ENCODE results near the gene HDAC9.

HDAC9 gene

DNA sequence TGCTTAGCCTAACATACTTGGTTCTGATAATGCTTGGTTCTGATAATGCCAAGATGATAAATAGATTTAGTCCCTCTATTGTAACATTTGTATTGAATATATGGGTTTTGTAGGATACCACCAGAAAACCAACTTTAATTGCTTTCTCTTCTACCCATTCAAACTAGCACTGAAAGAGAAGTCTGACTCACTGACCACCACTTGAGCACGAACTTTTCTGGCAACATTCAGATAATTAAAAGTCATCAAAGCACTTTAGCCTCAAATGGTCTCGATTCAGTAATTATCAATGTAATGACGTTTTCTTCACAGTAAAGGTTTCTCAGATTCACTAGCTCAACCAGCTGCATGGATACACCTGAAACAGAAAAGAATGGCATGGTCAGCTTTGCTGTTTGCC is 63.0 kb downstream of the HDAC9 start:
- DNase-seq (ENCODE audit: low read depth), result no peak

DNA sequence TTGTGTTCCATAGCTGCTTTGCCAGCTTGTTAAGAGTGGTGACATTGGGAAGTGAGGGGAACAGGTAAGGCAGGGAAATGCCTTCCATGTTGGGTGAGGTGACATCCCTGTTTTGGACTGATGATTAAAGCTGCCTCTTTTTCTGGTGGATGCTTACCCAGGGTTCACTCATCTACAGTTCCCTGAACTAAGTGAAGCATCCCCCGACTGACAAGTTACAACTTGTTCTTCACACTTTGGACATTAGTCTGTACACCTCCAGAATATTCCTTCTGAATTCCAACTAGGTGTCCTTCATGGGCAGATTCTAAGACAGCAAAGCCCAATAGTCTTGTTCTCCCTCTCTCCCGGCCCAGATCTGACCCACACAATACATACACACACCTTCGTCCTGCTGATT is 63.4 kb downstream of the HDAC9 start:
- DNase-seq (ENCODE audit: low read depth), result no peak

DNA sequence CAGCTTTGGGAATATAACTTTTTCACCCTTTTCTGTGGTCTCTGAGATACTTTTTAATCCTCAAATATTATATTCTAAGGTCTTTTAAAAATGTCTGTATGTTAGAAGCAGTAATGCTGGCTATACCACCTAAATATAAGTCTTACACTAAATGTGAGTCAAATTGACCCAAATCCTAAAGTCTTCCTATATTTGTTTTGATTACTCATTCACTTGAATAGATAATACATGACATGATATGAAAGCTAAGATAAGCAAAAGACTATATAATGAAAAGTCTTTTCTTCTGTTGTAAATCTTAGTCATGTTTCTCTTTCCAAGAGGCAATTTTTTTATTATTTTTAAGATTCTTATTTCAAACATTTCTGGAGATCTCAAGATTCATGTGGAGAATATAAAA is 64.2 kb downstream of the HDAC9 start:
- no peak for DNase-seq (ENCODE audit: low read depth)

DNA sequence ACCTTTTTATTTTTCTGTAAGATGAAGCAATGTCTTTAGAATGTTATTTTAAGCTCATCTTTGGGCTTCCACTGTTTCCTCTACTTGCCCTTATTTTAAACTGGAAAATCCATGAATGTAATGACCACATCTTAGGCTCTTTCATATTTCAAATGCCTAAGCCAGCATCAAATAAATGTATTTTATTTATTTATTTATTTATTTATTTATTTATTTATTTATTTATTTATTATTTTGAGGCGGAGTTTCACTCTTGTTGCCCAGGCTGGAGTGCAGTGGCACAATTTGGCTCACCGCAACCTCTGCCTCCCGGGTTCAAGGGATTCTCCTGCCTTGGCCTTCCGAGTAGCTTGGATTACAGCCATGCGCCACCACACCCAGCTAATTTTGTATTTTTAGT is 69.2 kb downstream of the HDAC9 start:
- DNase-seq (ENCODE audit: low read depth), result no peak

DNA sequence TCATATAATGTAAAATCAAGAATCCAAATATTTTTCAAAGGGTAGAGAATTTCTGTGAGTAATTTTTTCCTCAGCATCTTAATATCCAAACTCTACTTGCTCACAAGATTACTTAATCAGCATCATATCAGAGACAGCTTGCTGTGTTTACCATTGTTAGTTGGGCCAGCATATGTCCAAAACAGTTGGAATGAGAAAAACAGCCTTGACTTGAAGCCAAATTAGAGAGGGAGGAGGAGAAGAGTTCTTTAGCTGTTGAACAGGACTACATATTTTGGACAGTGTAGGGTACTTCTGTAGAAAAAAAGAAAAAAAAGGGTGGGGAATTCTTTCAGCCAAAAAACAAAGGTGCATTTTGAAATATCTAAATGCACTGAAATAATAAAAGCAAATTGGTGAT is 69.8 kb downstream of the HDAC9 start:
- no peak for DNase-seq (ENCODE audit: low read depth)

DNA sequence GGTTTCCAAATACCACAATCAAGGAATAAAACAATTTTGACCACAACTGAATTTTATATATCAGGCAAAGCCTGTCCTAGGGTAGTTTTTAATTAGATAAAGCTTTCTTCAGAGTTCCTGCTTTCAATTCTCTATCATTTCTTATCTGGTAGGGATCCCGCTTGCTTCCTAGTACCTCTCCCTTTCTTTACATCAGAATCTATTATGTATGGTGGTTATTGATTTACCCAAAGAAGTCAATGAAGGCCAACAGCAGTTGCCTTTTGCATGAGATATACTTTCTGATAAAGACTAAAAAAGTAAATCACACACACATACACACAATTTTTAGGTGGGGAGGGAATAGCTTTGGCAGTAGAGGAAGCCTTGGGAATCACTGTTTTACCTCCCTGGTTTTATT is 70.7 kb downstream of the HDAC9 start:
- no peak for DNase-seq (ENCODE audit: low read depth)

DNA sequence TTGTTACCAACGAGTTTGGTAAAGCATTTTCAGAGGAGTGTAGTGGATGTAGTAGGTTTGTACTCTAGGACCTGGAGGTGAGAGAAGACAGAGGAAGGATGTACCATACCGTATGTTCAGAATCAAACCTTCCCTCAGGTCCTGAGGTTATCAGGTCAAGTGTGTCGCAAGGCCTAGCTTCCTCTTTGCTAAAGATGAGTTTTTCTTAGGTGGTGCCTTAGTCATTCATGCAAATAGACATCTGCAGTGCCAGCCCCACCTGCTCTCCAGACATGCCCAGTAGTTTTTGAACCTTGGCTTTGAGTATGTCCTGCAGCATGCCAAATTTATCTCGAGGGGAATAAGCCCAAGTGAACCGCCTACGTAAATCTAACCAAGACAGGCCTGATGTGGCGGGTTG is 71.3 kb downstream of the HDAC9 start:
- no peak for DNase-seq (ENCODE audit: low read depth)

DNA sequence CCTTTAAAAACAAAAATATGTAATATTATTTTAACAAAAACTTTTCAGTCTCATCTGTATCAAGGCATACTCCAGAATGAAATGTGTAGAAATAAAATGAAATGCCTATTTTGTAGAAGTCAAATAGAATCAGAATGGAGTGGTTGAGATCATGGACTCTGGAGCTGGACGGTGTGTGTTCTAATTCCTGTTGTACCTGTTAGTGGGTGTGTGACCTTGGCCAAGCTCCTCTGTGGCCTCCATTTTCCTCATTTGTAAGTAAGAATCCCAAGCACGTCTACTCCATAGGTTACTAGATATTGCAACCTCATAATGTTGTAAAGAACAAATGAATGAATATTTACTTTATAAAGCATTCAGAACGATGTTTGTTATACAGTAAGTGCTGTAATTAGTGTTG is 74.9 kb downstream of the HDAC9 start:
- DNase-seq (ENCODE audit: low read depth), result no peak

DNA sequence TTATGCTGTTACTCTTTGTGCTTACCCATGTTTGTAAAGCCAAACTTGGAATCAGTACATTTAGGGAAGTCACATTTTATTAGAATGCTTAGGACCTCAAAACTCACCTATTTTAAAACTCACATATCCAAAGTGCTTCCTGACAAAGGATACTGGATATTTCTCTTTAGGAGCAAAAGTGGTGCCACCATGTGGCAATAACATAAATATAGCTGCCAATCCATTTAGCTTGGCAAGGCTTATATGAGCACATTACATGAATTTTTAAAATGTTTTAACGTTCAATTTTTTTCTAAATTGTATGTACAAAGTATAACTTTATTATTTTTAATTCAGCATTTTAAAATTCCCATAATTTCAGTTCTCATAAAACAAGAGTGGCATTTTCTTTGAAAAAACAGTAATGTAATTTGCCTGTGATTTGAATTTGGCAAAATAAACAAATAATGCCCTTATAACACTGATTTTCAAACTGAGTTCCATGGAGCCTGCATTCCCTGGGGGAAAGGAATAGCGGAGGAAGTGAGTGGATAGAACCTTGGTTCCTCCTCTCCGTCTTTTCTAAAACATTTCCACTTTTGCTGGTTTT is 75.4 kb downstream of the HDAC9 start:
- no peak for DNase-seq (ENCODE audit: low read depth)

DNA sequence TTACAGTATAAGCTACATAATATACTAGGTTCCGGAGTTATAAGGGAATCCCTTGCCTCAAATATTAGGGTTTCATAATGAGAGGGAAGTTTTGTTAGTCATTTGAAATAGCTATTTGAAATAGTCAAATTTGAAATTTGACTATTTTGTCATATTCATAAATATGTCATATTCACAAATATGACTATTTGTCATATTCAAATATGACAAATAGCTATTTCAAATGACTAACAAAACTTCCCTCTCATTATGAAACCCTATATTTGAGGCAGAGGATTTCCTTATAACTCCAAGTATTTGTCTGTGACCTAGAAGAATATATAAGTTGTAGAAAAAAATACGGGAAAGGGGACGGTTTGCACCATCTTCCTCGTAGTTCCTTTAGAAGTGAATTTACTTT is 76.6 kb downstream of the HDAC9 start:
- no peak for DNase-seq (ENCODE audit: low read depth)

DNA sequence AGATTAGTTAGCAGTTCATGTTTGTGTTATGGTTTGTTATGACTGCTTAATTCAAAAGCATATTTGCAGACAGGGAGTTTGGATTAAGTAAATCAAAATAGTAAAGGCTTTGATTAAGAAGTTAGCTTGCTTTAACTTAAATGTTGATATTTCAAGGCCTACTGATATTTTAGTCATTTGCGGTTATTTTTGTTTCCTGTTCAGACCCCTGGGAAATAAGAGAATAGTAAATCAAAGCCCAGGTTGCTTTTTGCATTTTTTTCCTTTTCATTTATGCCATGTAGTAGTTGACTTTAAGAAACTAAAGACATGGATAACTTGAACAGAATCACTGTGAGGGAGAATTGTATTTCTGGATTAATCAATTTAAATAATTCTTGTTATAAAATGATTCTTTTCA is 77.3 kb downstream of the HDAC9 start:
- no peak for DNase-seq (ENCODE audit: low read depth)

DNA sequence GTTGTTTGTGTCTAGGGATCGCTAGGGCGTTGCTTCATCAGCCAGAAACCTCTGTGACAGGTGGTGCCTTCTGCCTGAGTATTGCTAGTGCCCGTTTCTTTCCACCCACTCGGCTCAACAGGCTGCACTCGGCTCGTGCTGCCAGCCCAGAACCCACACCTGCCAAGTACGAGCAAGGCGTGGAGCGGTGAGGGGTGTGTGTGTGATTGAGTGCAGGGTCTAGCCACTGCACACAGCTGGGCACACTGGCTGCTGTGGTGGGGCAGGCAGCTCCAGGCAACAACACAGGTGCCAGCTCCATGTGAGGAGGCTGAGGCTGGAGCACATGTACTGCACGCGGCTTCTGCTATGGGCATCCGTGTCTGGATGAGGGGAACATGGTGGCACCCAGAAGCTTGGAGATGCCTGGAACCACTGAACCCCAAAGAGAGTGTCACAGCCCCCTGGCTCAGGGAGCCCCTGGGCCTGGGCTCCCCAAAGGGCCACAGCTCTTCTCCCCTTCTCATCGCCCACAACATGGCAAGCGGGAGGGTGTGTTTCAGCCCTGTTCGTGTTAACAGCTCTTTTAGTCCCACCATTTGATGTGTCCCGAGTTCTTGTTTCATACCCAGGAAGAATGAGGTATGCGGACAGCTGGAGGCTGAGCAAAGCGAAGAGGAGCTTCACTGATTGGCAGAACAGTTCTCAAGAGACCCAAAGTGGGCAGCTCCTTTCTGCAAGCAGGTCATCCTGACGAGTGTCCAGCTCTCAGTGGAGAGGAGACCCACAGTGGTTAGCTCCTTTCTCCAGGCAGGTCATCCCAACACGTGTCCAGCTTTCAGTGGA is 78.1 kb downstream of the HDAC9 start:
- DNase-seq (ENCODE audit: low read depth), result no peak

DNA sequence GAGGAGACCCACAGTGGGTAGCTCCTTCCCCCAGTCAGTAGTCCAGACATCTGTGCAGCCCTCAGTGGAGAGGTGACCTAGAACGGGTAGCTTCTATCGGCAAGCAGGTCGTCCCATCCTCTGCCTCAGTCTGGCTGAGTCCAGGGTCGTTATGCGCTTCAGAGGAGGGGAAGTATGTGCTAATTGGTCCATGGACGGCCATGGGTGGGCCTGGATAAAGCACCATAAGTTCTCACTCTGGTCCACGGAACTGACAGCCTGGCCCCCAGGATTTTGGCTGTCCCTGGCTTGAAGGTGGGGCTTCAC is 78.6 kb downstream of the HDAC9 start:
- DNase-seq (ENCODE audit: low read depth), result no peak

DNA sequence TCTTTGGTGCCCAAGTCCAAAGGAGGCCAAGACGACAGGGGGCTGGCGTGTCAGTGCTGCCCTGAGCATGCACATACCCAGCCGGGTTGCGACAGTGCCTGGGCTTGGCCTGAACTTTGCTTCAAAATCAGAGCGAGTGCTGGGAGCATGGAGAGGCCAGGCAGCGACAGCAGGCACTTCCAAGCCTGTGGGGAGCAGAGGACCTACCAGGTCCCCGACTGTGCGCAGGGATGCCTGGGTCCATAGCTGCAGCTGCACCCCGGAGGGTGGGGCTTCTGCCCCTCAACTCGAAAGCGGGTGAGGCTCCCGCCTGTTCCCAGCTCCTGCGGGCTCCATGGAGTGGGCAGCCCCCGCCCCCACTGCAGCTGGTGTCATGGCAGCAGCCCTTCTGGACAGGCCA is 79.1 kb downstream of the HDAC9 start:
- DNase-seq (ENCODE audit: low read depth), result no peak

DNA sequence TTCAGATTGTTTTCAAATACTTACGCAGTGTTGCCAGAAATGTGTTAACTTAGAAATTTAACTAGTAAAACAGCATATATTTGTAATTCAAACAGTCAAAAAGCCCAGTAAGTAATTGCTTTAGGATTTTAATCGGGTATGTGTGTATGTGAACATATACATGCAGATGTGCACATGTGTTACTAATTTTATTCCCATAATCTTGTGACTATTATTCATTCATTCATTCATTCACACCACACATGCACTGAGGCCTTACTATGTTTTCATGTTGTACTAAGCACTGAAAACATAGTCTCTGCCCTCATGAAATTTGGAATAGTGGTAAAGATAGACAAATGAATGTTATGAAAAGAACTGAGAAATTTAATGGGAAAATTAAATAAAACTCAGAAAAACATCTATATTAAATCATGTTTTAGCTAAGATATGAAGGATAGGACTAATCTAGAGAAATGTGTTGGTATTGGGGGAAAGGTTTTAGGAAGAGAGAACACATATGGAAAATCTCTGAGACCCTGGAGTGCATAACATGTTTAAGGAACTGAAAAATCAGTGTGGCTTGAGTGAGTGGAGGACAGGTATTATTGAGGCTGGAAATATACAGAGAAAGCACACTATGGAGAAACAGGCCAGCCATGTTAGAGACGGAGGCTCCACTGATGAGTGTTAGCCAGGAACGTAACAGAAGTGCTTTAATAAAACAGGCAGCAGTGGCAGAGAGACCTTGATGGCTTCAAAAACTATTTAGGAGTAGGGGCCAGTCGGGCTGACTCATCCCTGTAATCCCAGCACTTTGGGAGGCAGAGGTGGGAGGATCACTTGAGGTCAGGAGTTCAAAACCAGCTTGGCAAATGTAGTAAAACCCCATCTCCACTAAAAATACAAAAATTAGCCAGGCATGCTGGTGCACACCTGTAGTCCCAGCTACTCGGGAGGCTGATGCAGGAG is 80.3 kb downstream of the HDAC9 start:
- DNase-seq (ENCODE audit: low read depth), result no peak

DNA sequence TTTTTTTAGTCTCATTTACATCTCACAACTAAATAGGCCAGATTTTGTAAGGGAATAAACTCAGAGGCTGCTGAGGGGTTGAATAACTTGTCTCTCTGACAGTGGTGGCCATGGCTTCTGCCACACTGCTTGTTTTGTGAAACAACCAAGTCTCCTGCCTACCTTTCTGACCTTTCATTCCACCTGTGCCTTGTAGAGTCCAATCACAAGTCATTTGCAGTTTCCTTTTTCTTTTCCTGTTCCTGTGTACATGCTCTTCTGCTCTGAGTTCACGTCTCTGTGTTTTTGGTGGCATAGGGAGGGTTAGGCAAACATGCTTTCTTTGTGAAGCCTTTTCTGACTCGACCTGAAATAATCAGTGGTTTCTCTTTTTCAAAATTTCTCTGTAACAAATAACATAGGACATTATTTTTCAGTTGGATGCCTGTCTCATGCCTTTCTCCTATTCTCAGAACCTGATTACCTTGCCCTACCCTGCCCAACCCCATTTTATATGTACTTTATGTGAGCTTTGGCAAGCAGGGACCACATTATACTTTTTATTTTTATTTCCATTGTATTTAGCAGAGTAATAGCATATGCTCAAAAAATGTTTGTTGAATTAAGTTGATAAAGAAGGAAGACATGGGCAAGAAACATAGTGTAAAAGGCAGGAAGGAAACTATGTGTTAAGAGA is 81.7 kb downstream of the HDAC9 start:
- no peak for DNase-seq (ENCODE audit: low read depth)

DNA sequence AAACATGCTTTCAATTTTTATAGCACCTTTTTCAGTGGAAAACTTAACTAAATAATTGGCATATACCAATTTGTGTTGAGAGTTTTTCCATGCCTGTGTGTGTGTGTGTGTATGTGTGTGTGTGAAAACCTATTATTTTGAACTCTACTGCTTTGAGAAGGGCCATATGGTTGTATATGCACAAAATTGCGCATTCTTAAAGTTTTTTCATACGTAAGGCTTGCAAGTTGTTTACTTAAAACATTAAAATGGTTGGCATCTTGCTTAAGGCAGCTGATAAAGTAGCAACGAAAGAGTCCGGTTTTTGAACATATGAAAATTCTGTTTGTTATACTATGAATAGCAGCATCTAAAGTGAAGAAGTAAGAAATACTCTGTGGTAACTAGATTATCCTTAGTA is 84.1 kb downstream of the HDAC9 start:
- DNase-seq (ENCODE audit: low read depth), result no peak

DNA sequence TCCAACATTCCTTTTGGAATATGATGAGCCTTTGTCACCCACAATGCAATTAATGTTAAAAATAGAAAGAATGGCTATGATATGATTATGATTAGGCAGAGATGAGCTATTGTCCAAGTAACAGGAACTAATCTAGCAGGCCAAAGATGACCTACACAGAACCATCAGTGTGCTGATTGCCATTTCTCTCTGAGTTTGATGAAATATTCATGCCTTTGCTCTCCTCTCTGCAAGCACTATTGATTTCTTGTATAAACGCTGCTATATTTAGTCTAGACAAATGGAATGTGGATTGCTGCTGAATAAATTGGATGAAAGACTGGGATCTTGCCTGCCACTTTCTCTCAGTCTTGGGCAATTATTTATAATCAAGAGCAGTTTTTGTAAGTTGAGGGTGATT is 85.4 kb downstream of the HDAC9 start:
- DNase-seq (ENCODE audit: low read depth), result no peak

DNA sequence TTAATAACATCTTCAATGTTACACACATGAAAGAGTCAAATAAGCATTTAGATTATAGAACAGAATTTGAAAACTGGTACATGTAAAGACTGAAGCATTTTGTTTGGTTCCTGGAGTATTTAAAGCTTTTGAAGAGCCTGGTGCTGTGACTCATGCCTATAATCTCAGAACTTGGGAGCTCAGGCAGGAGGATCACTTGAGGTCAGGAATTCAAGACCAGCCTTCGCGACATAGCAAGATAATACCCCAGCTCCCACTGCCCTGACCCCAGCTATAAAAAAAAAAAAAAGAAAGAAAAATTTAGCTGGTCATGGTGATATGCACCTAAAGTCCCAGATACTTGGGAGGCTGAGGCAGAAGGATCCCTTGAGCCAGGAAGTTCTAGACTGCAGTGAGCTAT is 87.8 kb downstream of the HDAC9 start:
- no peak for DNase-seq (ENCODE audit: low read depth)

DNA sequence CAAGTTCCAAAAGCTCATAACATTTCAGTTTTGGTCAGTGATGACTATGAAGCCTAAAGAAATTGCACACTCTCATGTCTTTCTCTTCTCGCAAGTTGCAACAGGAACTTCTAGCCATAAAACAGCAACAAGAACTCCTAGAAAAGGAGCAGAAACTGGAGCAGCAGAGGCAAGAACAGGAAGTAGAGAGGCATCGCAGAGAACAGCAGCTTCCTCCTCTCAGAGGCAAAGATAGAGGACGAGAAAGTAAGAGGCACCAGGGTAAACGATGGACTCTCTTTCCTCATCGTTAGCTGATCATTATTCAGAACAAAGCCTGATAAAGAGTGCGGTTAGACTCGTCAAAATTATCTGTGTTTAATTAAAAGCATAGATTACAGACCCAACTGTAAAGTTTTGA is 94.7 kb downstream of the HDAC9 start:
- no peak for DNase-seq (ENCODE audit: low read depth)

DNA sequence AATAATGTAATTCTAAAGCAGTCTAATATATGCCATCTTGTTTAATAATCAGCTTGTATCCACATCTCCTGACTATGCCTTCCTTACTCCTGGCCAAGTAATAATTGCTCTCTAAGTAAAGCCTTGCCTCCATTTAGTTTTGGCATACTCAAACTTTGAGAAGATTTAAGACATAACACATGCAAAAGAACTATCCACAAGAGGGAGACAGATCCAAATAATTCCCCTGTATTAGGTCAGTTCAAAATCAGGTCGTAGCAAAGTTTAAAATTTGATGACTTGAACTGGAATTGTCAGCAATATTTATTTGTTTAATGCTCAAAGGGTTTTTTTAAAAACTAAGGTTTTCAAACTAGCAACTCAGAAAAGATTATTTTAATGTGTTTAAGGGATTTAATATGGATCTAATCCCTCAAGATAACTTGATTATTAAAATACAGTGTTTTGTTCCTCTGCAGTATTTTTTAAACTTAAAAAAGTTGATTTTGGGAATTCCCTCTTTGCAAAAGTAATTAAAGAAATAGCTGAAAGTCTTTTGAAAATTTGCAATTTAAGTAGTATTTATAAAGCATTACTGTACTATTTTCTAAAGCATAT is 95.3 kb downstream of the HDAC9 start:
- no peak for DNase-seq (ENCODE audit: low read depth)

DNA sequence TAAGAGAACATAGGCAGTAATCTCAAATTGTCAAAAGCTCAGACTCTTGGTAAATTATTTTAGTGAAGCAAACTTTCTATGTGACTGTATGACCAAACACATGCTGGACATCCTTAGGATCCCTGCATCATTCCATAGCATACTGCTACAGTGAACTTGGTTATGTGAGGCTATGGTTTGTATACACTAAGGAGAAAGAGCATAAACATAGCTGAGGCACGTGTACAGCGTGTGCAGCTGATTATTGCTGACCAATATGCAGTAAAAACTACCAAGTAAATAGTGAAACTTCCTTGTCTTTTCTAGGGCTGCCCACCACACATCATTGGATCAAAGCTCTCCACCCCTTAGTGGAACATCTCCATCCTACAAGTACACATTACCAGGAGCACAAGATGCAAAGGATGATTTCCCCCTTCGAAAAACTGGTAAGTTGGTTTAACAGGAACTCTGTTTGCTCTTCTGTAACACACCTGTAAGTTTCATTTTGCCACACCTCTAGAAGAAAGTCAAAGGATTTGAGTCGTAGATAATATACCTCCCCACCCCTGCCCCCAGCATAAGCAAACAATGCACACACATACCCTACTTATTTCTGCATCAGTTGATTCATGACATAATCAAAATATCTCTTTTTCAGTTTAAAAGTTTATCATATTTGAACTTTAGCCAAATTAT is 98.2 kb downstream of the HDAC9 start:
- DNase-seq (ENCODE audit: low read depth), result no peak
